ENCODE results near the gene GALNT15. TPM values are rescaled to one million over a fixed set of nuclear protein-coding genes. Genes with fewer than 3 reads are reported as not detected.

GALNT15 gene
- total RNA-seq, 1 experiment from 2014 or later: not detected

DNA sequence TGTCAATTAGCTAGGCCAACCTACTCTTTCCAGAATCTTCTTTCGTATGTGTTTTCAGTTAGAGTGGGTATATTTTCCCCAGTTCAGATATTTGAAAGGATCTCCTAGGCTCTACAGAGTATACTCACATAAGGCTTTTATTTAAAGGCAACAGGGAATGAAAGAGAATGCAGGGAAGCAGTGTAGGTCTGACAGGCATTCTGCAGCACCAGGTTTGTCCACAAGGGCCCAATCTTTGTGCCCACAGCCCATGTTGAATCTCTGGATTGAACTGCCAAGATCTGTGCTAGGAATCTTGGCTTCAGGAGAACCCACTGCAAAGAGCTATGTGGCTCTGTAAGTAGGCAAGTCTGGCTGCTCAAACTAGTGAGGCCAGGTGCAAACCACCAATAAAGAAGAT, 24.2 kb upstream of the GALNT15 start:
- DNase-seq (ENCODE audit: low spot score): no peak

DNA sequence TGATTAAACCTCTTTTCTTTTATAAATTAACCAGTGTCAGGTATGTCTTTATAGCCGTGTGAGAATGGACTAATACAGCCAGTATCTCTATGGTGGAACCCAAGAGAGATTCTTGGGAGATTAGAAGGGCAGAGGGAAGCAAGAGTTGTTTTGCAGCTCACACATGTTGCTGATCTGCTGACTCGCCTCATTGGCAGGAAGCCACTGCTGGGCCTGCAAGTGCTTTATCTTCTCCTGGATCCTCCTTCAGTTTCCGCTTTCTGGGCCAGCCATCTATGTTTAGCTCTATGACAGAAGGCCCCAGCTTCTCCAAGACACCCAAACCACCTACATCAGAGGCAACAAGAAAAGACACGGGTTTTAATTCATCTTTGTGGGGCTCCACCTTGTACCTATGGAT, 23.4 kb upstream of the GALNT15 start:
- DNase-seq (ENCODE audit: low spot score): no peak

DNA sequence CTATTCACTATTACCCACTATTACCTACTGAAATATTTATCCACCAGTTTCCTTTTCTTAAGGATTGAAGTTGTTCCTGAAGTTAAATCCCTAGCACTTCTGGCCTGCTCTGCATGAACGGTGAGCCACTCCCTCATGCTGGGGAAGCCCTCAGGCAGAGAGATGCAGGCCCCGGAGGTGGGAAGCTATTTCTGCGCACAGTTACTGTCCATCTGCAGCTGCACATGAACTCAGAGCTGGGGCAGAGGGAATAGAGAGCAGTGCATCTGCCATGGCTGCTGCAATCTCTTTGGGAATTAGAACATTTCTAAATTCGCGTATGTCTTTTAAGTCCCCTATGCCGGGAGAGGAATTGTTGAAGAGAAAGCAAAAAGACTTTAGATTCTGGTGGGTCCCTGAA, 6.3 kb upstream of the GALNT15 start:
- DNase-seq (ENCODE audit: low spot score): no peak

DNA sequence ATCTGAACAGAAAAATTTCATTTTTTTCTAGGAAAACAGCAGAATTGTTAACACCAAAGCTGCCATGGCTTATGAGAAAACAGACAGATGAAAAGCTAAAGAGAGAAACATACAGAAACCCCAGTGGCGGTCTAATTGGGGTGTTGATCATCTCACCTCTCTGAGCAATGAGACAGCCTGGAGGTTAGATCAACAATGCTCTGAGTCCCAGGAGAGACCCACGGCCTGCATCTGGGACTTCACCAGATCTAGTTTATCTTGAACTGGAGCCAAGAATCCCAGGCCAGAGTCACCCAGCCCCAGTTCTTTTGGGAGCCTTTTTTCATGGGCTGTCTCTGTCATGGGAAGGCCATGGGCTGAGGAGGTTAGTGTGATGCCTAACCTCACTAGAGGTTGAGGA, 3.5 kb upstream of the GALNT15 start:
- no peak for DNase-seq (ENCODE audit: low spot score)

DNA sequence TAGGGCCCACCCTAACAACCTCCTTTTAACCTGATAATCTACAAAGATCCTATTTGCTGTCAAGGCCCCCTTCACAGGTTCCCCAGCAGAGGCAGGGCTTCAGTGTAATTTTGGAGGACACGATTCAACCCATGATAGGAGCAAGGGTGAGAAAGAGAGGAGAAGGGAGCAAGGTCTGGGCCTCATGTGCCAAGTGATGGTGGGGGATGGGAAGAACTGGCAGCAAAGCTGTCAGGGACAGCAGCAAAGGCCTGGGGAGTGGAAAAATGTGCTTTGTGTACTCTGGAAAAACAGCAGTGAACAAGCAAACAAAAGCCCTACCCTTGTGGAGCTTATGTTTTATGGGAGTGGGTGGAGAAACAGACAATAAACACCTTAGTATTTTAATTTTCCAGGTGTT, 2.7 kb upstream of the GALNT15 start:
- DNase-seq (ENCODE audit: low spot score): no peak

DNA sequence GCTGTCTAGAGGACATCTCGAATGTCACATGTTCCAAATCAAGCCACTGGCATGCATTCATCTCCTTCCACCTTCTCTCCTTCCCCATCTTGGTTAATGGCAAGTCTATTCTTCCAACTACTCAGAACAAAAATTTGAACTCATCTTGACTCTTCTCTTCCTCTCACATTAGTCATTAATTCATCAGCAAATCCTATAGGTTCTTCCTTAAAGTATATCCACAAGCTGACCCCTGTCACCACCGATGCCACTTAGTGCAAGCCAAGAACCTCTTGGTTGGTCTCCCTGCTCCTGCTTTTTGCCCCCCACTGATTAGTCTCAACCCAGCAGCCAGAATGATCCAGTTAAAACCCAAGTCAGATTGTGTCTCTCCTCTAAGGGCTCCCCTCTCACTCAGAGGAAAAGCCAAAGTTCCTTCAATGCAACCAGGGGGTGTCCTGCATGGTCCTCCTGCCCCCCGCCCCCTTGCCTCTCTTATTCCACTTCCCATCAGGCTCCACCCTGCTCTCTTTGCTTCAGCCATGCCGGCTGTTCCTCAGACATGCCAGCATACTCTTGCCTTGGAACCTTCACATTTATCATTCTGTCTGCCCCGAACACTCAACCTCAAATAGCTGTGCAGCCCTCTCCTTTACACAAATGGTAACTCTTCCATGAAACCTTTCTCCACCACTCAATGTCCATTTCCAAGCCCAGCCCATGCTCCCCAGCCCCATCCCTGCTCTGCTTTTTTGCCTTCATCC, 1.0 kb upstream of the GALNT15 start:
- no peak for DNase-seq (ENCODE audit: low spot score)

DNA sequence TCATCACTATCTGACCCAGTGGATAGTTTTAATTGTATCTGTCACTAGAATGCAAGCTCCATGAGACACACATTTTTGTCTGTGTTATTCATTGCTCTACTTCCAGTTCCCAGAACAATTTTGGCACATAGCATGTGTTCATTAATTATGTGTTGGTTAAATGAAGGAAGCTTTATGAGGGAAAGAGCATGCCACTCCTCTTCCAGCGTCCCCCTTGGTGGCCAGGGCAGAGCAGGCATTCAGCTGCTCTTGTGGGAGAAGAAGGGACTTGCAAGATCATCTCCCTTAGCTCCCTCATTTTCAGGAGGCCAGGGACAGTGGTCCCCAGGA, 489 bp upstream of the GALNT15 start:
- DNase-seq (ENCODE audit: low spot score): no peak

DNA sequence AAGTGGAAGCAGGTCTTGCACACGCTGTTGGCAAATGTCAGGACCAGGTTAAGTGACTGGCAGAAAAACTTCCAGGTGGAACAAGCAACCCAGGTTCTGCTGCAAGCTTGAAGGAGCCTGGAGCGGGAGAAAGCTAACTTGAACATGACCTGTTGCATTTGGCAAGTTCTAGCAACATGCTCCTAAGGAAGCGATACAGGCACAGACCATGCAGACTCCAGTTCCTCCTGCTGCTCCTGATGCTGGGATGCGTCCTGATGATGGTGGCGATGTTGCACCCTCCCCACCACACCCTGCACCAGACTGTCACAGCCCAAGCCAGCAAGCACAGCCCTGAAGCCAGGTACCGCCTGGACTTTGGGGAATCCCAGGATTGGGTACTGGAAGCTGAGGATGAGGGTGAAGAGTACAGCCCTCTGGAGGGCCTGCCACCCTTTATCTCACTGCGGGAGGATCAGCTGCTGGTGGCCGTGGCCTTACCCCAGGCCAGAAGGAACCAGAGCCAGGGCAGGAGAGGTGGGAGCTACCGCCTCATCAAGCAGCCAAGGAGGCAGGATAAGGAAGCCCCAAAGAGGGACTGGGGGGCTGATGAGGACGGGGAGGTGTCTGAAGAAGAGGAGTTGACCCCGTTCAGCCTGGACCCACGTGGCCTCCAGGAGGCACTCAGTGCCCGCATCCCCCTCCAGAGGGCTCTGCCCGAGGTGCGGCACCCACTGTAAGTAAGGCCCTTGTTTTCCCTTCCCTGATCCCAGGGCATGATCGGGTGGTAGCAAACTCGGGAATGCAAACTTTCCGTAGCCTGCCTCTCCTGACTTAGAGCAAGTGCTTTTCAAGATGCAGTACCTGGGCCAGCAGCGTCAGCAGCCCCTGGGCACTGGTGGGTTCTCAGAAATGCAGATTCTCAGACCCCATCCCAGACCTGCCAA, 759 bp downstream of the GALNT15 start:
- DNase-seq (ENCODE audit: low spot score): no peak

DNA sequence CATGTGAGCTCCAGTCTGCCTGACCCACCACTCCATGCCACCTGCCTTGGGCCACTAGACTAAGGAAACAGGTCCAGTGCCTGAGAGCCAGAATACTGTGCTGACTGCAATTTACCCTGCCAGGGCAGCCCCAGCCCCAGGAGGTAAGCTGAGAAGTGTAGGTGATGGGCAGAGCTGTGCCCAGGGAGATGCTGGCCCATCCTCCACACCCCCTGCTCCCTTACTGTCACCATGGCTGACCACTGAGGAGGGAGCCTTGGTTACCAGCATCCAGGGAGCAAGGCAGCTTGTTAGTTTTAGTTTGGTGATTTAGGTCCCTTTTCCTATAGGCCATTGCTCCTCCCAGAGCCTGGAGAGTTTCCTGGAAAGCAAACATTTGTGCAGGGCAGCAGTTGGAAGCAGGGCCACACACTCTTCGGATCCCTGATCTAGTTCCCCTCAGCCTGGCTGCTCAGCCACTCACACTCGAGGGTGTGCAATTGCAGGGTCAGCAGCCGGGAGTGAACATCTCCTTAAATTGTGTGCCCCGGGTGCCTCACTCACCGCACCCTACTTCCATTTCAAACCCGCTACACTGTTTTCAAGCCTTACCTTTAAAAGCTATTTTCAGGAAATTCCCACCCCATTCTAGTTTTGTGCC, 2.0 kb downstream of the GALNT15 start:
- no peak for DNase-seq (ENCODE audit: low spot score)

DNA sequence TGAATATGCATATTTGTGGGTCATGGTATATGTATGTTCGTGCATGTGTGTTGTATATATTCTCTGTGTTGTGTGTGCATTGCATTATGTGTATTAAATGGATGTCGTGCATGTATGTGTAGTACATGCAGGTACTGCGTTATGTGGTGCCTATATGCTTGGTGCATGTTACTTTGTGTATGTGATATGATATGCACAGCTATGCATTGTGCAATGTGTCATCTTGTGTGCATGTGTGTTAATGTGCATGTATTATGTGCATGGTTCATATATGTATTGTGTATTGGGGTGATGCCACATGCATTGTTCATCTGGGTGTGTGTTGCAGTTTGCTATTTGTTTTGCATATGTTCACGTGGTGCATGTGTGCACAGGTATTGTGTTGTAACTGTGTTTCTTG, 2.9 kb downstream of the GALNT15 start:
- no peak for DNase-seq (ENCODE audit: low spot score)

DNA sequence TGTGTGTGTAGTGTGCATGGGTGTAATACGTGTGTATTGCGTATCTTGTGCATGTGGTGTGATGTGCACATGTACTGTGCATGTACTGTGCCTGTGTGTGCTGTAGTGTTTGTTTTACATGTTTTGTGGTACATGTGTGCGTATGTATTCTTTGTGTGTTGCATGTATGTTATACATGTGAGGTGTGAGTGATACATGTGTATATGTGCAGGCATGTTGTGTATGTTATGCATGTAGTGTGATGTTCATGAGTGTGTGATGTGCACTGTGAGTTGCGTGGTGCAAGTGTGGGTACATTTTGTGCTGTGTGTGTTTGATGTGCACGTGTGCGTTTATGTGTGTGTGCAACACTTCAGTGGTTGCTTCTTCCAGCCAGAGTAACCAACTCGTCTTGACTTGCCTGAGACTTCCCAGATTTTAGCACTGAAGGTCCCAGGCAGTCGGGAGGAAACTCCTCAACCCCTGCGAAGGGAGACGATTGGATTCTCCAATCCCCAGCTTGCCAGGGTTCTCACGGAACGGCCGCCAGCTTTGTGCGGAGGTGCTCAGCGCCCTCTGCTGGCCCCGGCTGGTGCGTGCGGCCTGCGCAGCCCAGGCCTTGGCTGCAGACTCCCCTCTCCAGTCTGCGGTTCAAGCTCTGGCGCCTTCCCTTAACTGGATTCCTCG, 3.6 kb downstream of the GALNT15 start:
- peak; percentile 74 for DNase-seq (ENCODE audit: low spot score)

DNA sequence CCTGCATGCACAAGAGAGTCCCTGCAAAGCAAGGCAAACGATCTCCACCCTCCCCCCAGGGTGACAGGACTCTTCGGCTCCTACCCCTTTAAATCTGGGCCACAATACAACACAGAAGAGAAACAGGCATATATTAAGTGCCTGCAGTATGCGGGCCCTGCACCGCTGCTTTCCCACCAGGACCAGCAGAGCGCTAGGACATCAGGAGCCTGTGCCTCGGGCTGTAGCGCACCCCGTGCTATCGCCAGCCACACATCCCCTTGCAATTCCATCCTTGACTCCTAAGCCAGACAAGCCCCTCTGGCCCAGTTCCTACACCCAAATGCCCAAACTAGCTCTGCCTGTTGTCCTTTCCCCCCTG, 4.1 kb downstream of the GALNT15 start:
- DNase-seq (ENCODE audit: low spot score): no peak

DNA sequence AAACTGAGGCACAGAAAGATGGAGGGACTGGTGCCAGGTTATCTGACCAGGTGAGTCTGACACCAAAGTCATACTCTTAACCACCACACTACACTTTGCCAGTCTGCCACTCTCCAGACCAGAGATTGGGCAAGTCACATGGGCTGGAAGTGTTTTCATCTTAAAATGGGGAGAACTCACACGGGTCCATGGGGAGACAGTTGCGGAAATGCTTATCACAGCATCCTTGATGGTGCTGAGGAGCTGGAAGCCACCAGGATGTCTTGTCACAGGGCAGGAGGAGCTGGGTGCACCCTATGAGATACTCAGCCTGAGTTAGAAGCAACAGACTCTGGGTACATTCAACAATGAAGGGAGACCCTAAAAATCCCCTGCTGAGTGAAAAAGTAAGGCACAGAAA, 4.8 kb downstream of the GALNT15 start:
- no peak for DNase-seq (ENCODE audit: low spot score)

DNA sequence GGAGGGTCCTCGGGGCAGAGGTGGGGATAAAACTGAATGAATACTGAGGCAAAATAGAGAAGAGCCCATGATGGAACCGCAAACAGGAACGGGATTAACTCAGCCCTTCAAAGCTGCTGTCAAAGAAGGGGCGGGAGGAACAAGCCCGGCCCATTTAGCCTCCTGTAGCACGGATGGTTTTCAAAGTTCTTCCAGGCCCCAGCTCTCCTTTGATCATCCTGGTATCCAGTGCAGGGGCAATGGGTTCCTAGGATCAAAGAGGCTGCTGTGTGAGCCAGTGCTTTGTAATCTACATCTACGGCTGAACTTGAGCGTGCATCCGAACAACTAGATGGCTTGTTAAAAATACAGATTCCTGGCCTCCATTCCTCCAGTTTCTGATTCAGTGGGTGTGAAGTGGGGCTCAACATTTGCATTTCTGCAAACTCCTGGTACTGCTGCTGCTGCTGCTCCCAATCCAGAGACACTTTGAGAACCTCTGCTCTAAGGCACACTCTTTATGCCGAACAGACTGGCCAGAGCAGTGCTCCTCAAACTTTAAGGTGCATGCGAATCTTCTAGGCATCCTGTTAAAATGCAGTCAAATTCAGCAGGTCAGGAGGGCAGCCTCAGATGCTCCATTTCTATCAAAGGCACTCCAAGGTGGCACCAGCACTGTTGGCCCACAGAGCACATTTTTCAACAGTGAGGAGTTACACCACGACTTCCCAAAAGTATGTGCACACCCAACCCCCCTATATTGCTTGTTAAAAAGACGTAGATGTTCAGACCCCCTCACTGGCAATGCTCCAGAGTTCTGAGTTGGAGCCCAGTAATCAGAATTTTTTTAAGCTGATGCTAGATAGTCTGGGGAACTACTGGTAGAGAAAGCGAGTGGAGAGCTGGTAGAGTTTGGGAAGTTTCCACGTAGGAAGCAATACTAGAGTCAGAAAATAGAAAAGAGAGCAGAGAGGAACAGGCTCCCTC, 5.6 kb downstream of the GALNT15 start:
- no peak for DNase-seq (ENCODE audit: low spot score)

DNA sequence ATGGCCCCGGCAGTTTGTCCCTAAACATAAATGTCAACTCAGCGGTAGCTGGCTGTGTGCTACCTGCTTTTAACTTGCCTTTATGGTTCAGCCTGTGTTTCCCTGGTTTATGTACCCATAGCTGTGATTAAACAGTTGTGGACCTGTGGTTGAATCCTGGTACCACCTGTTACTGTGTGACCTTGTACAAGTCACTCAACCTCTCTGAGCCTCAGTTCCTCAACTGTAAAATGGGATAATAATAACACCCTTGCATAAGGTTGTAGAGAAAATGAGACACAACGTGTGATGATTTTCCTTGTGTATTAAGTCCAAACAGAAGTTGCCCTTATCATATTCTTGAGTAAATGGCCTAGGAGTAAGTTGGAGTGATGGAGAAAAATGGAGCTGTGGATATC, 6.3 kb downstream of the GALNT15 start:
- no peak for DNase-seq (ENCODE audit: low spot score)

DNA sequence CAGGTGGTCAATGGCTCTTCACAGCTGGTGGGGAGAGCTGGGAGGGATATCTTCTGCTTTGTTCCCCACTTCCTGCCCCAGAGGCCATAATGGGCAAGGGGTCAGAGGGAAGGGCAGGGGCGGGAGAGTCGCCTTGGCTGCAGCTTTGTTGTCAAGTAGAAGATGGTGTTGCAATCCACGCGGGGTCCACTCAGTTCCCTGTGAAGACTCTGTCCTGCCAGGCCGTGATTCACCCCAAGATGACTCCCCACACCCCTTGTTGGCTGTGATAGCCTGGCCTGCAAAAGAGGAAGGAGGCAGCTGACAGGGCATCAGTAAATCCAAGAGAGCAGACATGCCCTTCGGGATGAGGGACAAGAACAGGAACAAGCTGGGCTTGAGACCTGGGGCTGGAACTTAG, 6.9 kb downstream of the GALNT15 start:
- no peak for DNase-seq (ENCODE audit: low spot score)

DNA sequence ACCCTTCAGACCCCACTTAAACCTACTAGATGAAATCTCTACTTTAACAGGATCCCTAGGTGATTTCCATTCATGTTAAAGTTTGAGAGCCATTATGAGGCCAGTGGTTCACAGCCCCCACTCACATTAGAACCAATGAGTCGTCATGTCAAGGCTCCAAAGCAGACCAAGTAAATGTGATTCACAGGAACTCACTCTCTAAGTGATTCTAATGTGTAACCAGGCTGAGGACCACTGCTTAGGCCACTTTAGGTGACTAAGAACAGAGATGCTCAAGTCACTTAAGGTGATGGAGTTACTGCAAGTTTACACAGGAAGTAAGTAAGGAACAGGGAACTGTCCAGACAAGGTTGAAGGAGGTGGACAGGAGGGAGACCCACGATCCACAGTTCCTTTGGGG, 7.7 kb downstream of the GALNT15 start:
- no peak for DNase-seq (ENCODE audit: low spot score)

DNA sequence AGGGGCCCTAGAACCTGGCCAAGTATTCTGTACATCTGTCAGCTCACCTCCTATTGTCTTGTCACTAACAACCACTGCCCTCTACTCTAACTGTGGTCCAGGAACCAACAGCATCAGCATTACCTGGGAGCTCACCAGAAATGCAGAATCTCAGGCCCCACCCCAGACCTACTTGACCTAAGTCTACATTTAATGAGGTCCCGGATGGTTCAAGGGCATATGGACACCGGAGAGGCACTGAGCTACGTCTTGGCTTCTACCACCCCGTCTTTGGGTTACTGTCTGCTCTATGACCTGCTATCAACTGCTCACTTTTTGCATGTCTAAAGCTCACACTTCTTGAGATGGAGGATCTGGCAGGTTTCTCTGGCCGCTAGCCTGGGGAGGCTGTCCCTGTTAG, 8.1 kb downstream of the GALNT15 start:
- DNase-seq (ENCODE audit: low spot score): no peak

DNA sequence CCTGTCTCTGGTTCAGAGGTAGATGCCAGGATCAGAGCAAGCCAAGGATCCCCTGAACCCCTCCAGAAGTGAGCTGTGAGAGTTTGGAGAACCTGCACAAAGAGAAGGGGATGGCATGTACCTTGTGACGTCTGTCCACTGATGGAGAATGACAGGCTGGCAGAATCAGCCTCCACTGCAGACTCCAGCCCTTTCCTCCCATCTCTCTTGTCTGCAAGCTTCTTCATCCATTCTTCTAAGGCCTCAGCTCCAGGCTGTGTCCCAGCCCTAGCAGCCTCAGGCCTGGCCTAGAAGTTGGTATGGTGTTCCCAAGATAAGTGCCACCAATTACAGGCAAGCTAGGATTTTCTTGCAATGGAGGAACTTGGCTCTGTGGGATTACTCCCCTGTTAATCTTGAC, 8.6 kb downstream of the GALNT15 start:
- no peak for DNase-seq (ENCODE audit: low spot score)

DNA sequence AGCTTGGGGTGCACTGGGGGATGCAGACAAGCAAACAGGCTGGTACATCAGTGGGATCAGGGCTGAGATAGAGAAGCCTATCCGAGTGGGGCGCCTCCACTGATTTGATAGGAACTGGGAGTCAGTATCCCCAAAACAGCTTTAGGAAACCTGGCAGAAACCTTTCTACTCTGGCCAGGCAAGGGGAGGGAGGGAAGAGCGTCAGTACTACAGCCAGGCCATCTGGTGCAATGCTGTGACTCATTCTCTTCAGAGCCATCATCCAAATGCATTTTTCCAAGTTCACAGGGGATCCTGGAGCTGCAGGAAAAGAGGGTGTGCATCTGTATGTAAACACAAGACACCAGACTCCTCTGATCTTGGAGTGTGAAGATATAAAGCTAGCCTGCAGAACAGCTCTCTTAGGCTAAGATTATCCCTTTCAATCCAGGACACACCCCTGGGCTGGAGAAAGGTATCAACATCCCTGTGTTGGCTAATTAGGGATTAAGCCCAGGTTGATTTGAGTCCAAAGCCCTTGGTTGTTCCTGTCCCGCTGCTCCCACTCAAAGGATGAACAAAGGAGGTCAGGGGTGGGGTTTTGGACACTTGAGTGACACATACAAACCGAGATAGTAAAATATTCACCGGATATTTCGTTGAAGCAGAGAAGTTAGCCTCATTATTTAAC, 9.3 kb downstream of the GALNT15 start:
- DNase-seq (ENCODE audit: low spot score): peak; percentile 59

DNA sequence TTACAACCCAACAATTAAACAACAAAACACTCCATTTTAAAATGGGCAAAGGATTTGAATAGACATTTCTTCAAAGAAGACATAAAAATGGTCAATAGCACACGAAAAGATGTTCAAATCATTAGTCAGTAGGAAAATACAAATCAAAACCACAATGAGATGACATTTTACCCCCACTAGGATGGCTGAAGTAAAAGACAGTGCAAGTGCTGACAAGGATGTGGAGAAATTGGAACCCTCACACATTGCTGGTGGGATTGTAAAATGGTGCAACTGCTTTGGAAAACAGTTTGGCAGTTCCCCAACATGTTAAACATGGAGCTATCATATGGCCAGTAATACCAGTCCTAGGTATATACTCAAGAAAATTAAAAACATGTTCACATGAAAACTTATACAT, 11.6 kb downstream of the GALNT15 start:
- DNase-seq (ENCODE audit: low spot score): no peak

Data from H4 (cell line).